GM12878 (cell line): ENCODE measurements around the gene LYRM4. TPM values are rescaled to one million over a fixed set of nuclear protein-coding genes. Genes with fewer than 3 reads are reported as not detected.

Source experiments
- ATAC-seq: fragments of 200-7000 bp; cut with Tn5 transposase; 3 replicates; pipeline ENCODE4 v1.9.1; 2020; ENCODE audit warnings: mild to moderate bottlenecking, moderate library complexity
- BruUV-seq: library from RNA; stranded (reverse); fragments of 400-500 nt; replicated peaks from 2 replicates; lab custom pipeline; 2021; lab: Mats Ljungman, UMichigan
- CTCF ChIA-PET: fragments of 300-600 bp; sonication (Branson Sonifier 250); formaldehyde crosslinking; extraction: SDS; loops from one replicate; lab custom pipeline; 2021; ENCODE audit warnings: inconsistent platforms; lab: Yijun Ruan, JAX
- POLR2A ChIA-PET: fragments of 350-600 bp; formaldehyde crosslinking; extraction: SDS; loops from one replicate; lab custom pipeline; 2021; ENCODE audit warnings: inconsistent platforms; lab: Charles Lee
- RAD21 ChIA-PET: fragments of 300-600 bp; sonication (Branson Sonifier 250); formaldehyde crosslinking; loops from one replicate; lab custom pipeline; 2023; ENCODE audit warnings: antibody characterized with exemption; ENCODE audit not compliant: unreplicated experiment; lab: Charles Lee
- SMC1A ChIA-PET: fragments of 300-600 bp; sonication (Branson Sonifier 250); formaldehyde crosslinking; loops from one replicate; lab custom pipeline; 2023; ENCODE audit not compliant: unreplicated experiment, uncharacterized antibody; lab: Charles Lee
- DNase-seq: peaks from one replicate; pipeline ENCODE4 v3.0.0-alpha.2; 2011; ENCODE audit warnings: low read depth, low spot score
- FAIRE-seq: peaks from 3 replicates; lab custom pipeline; 2011; peaks lifted over from hg19 to GRCh38; lab: Jason Lieb, UNC
- H2AFZ ChIP-seq: 2 replicates; pipeline ENCODE4 v1.6.0; 2011; ENCODE audit warnings: low read depth, low read length, control low read depth; ENCODE audit not compliant: control insufficient read depth
- H3K27ac ChIP-seq: 2 replicates; pipeline ENCODE4 v1.5.1; 2011; ENCODE audit warnings: control low read depth; ENCODE audit not compliant: control insufficient read depth, insufficient read depth
- H3K27me3 ChIP-seq, 2 experiments: replicated peaks in 1 of 2; 2 replicates each; pipeline versions ENCODE4 v1.6.0 to v1.6.1; 2011; ENCODE audit warnings: low read length in 1 of 2; ENCODE audit not compliant: control insufficient read depth in 2 of 2, insufficient read depth in 2 of 2
- H3K36me3 ChIP-seq, 2 experiments: 2 replicates each; pipeline ENCODE4 v1.5.1; 2011; ENCODE audit warnings: low read length in 1 of 2; ENCODE audit not compliant: control insufficient read depth in 2 of 2, insufficient read depth in 2 of 2
- H3K4me1 ChIP-seq: 2 replicates; pipeline ENCODE4 v1.6.1; 2011; ENCODE audit warnings: mild to moderate bottlenecking, low read length, moderate library complexity, mixed read lengths; ENCODE audit not compliant: control insufficient read depth, insufficient read depth
- H3K4me2 ChIP-seq: 2 replicates; pipeline ENCODE4 v1.6.0; 2011; ENCODE audit warnings: control low read depth; ENCODE audit not compliant: control insufficient read depth, insufficient read depth
- H3K4me3 ChIP-seq: fragments of 200-600 bp; sonication (generic); 2 replicates; pipeline ENCODE4 v1.5.1; 2016
- H3K79me2 ChIP-seq: 2 replicates; pipeline ENCODE4 v1.6.0; 2011; ENCODE audit warnings: low read length; ENCODE audit not compliant: control insufficient read depth, insufficient read depth
- H3K9ac ChIP-seq: 2 replicates; pipeline ENCODE4 v1.8.0; 2011; ENCODE audit warnings: low read length, control low read depth, mixed read lengths; ENCODE audit not compliant: control insufficient read depth, insufficient read depth
- H3K9me3 ChIP-seq: replicated peaks from 3 replicates; pipeline ENCODE4 v1.5.1; 2011; ENCODE audit warnings: mild to moderate bottlenecking, low read length; ENCODE audit not compliant: control insufficient read depth, insufficient read depth
- H4K20me1 ChIP-seq: 2 replicates; pipeline ENCODE4 v1.6.0; 2011; ENCODE audit not compliant: control insufficient read depth, insufficient read depth
- CHD4 ChIP-seq: fragments of 200-600 bp; sonication (generic); IDR thresholded peaks from 2 replicates; pipeline ENCODE4 v1.6.1; 2016; ENCODE audit warnings: mild to moderate bottlenecking
- EED ChIP-seq: sonication (generic); IDR thresholded peaks from 2 replicates; pipeline ENCODE4 v1.6.1; 2016; ENCODE audit warnings: antibody characterized with exemption, low read depth
- GATAD2B ChIP-seq: fragments of 450-650 bp; conservative IDR thresholded peaks from 2 replicates; pipeline ENCODE4 v1.6.1; 2017; ENCODE audit warnings: low read depth, mild to moderate bottlenecking, moderate library complexity
- NR2C1 ChIP-seq: fragments of 450-650 bp; IDR thresholded peaks from 2 replicates; pipeline ENCODE4 v1.6.1; 2017; ENCODE audit warnings: antibody characterized with exemption, mild to moderate bottlenecking, moderate library complexity
- WGBS: methylation state at CpG from one replicate; pipeline ENCODE4 v1.1.6; 2016; ENCODE audit warnings: low lambda C conversion rate; ENCODE audit not compliant: insufficient replicate concordance, insufficient coverage; ENCODE audit errors: missing lambda C conversion rate; 5-methylcytosine and 5-hydroxymethylcytosine counted together
- in situ Hi-C: fragments of 300-500 bp; cut with MboI; formaldehyde crosslinking; loops from 9 replicates; pipeline ENCODE4 v1.14.3; 2018; ENCODE audit warnings: mixed read lengths
- intact Hi-C: fragments of 100-400 bp; cut with micrococcal nuclease; formaldehyde crosslinking; loops from one replicate; pipeline ENCODE4 v1.14.2; 2022; ENCODE audit not compliant: unreplicated experiment
- polyA plus RNA-seq, 11 experiments: library from polyadenylated mRNA; depleted of rRNA in 4 of 11; unstranded in 6 of 11; stranded (reverse) in 5 of 11; fragments of >200 nt; fragmentation: Nextera tagmentation in 4 of 11; fragmentation: Illumina TruSeq in 1 of 11; extraction: Ambion mirVana in 4 of 11; extraction: Trizol in 1 of 11; gene quantifications; 1 replicate in 1 of 11; 2 replicates in 10 of 11; pipeline versions ENCODE4 v1.2.1 to v1.2.3, GENCODE V29; 2011 to 2016; ENCODE audit warnings: inconsistent platforms in 2 of 11, missing spikeins in 2 of 11, low read depth in 1 of 11
- total RNA-seq, 4 experiments: library from RNA; depleted of rRNA in 3 of 4; stranded (reverse); fragments of >200 nt in 3 of 4; fragmentation: Illumina TruSeq in 1 of 4; extraction: Trizol in 1 of 4; gene quantifications; 2 replicates each; pipeline versions ENCODE4 v1.2.1 to v1.2.3, GENCODE V29; 2013 to 2021
- TF ChIP-seq, protein P1 (sequence below): fragments of 450-650 bp; IDR thresholded peaks from 2 replicates; pipeline ENCODE4 v1.6.1; 2017; ENCODE audit warnings: mild to moderate bottlenecking, moderate library complexity

Gene LYRM4
- total and polyA plus RNA-seq, 10 of the 15 experiments (the other 5 are each of a cell fraction or from before 2014, with no cell fraction given), result 32.7 to 66.8 (median 44.0) TPM

- TF ChIP-seq, protein P1, sequence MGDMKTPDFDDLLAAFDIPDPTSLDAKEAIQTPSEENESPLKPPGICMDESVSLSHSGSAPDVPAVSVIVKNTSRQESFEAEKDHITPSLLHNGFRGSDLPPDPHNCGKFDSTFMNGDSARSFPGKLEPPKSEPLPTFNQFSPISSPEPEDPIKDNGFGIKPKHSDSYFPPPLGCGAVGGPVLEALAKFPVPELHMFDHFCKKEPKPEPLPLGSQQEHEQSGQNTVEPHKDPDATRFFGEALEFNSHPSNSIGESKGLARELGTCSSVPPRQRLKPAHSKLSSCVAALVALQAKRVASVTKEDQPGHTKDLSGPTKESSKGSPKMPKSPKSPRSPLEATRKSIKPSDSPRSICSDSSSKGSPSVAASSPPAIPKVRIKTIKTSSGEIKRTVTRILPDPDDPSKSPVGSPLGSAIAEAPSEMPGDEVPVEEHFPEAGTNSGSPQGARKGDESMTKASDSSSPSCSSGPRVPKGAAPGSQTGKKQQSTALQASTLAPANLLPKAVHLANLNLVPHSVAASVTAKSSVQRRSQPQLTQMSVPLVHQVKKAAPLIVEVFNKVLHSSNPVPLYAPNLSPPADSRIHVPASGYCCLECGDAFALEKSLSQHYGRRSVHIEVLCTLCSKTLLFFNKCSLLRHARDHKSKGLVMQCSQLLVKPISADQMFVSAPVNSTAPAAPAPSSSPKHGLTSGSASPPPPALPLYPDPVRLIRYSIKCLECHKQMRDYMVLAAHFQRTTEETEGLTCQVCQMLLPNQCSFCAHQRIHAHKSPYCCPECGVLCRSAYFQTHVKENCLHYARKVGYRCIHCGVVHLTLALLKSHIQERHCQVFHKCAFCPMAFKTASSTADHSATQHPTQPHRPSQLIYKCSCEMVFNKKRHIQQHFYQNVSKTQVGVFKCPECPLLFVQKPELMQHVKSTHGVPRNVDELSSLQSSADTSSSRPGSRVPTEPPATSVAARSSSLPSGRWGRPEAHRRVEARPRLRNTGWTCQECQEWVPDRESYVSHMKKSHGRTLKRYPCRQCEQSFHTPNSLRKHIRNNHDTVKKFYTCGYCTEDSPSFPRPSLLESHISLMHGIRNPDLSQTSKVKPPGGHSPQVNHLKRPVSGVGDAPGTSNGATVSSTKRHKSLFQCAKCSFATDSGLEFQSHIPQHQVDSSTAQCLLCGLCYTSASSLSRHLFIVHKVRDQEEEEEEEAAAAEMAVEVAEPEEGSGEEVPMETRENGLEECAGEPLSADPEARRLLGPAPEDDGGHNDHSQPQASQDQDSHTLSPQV, result no peak
- TF ChIP-seq EED (no peak), CHD4 (no peak)
These were observed 46.3 kb upstream of the LYRM4 start (continued) for GRCh38 chr6:5307058-5307457.

- TF ChIP-seq NR2C1 (no peak), GATAD2B (no peak)
- TF ChIP-seq, protein P1, result no peak
- TF ChIP-seq, all 136 proteins: peak for 0
- DNase-seq, result no peak
- Histone ChIP-seq H3K4me3 (no peak overlapping the region), H3K9ac (no peak overlapping the region), H3K9me3 (no peaks in the 10 kb centered on the region; the same call in 2 of the 3 replicates), H3K79me2 (peaks cover 2% of the 10 kb centered on the region), H3K27ac (no peak overlapping the region), H3K4me2 (no peak overlapping the region), H3K36me3 (peaks cover 0 to 4% of the 10 kb centered on the region in 2 experiments; a peak in 1 of 4 replicates), H3K27me3 (no peaks in the 10 kb centered on the region), H4K20me1 (no peaks in the 10 kb centered on the region), H2AFZ (no peak overlapping the region), H3K4me1 (peaks cover 17% of the 10 kb centered on the region)
- 59% methylated on average over 5 of the region's 5 CpGs for WGBS
- CTCF ChIA-PET, result interaction anchor here (1.0 to 6.7 kb wide), 8 partner anchors 11 to 162 kb away, joined by 3 to 198 read pairs (median 4); no protein-coding TSS in a partner anchor
- RAD21 ChIA-PET, result interaction anchor here (5.4 kb wide), 1 partner anchor 162 kb away, joined by 77 read pairs; no protein-coding TSS in a partner anchor
- in situ Hi-C loops, result loop anchor here (5.0 kb wide), 1 partner anchor 164 kb away; no protein-coding TSS in a partner anchor
- no peak for FAIRE-seq
- SMC1A ChIA-PET, result interaction anchor here (1.0 to 2.2 kb wide), 7 partner anchors 16 to 164 kb away, joined by 3 to 6 read pairs (median 4); no protein-coding TSS in a partner anchor
- no TSS peak for BruUV-seq
- POLR2A ChIA-PET, result no interaction called here
- intact Hi-C loops, result no loop called here
- no peak for ATAC-seq
These were observed 45.3 kb upstream of the LYRM4 start for GRCh38 chr6:5305968-5306626.
